Activated CD8-positive, alpha-beta T cell treated with anti-CD3 and anti-CD28 coated beads for 36 hours (primary cell): Measurements from ENCODE around the gene MAP2K6. TPM values are rescaled to one million over a fixed set of nuclear protein-coding genes. Genes with fewer than 3 reads are reported as not detected.

Experiments
- ATAC-seq: fragments of 200-7000 bp; cut with Tn5 transposase; one replicate; pipeline ENCODE4 v1.10.0; 2021; ENCODE audit warnings: mild to moderate bottlenecking, moderate library complexity
- CTCF ChIA-PET: fragments of 350-600 bp; sonication (Branson Sonifier 250); formaldehyde crosslinking; loops from one replicate; lab custom pipeline; 2021; ENCODE audit warnings: antibody characterized with exemption; lab: Charles Lee
- POLR2A ChIA-PET: fragments of 350-600 bp; sonication (Branson Sonifier 250); formaldehyde crosslinking; loops from one replicate; lab custom pipeline; 2021; ENCODE audit warnings: antibody characterized with exemption; lab: Charles Lee
- DNase-seq: peaks from one replicate; pipeline ENCODE4 v3.0.0-alpha.2; 2020
- H3K27ac Mint-ChIP-seq: one replicate; pipeline ENCODE4 v1.8.0; 2021; ENCODE audit warnings: mild to moderate bottlenecking, mixed read lengths
- H3K27me3 Mint-ChIP-seq: one replicate; pipeline ENCODE4 v1.8.0; 2021; ENCODE audit warnings: mixed read lengths
- H3K36me3 Mint-ChIP-seq: one replicate; pipeline ENCODE4 v1.8.0; 2021; ENCODE audit warnings: low read depth, mixed read lengths
- H3K4me1 Mint-ChIP-seq: one replicate; pipeline ENCODE4 v1.8.0; 2021; ENCODE audit warnings: low read depth, mixed read lengths
- H3K4me3 Mint-ChIP-seq: one replicate; pipeline ENCODE4 v1.8.0; 2021; ENCODE audit warnings: mild to moderate bottlenecking, moderate library complexity, mixed read lengths
- H3K9me3 Mint-ChIP-seq: one replicate; pipeline ENCODE4 v1.8.0; 2021; ENCODE audit warnings: mixed read lengths
- CTCF ChIP-seq: fragments of 200-600 bp; IDR thresholded peaks from one replicate; pipeline ENCODE4 v1.8.0; 2022; ENCODE audit warnings: antibody characterized with exemption, mild to moderate bottlenecking
- intact Hi-C: fragments of 100-400 bp; cut with micrococcal nuclease; formaldehyde crosslinking; loops from one replicate; pipeline ENCODE4 v1.10.0; 2022
- total RNA-seq, 2 experiments: library from RNA; stranded (reverse); gene quantifications; one replicate each; pipeline ENCODE4 v1.2.3, GENCODE V29; 2021

MAP2K6 gene
- total RNA-seq, 2 experiments from 2014 or later: 3.2 to 3.3 TPM

GRCh38 chr17:69581061-69581961 is 166.8 kb downstream of the MAP2K6 start:
- Mint-ChIP-seq H3K9me3 (no peaks in the 10 kb centered on the region), H3K27ac (peak overlapping the region; percentile 58), H3K4me1 (peaks cover 10% of the 10 kb centered on the region), H3K27me3 (peaks cover 12% of the 10 kb centered on the region), H3K36me3 (no peaks in the 10 kb centered on the region), H3K4me3 (peak overlapping the region; percentile 67)
- intact Hi-C loops: no loop called here
- ChIA-PET CTCF (interaction anchor here (0.9 to 1.8 kb wide), 2 partner anchors 26 to 28 kb away, joined by 3 to 5 read pairs; no protein-coding TSS in a partner anchor), POLR2A (no interaction called here)
- DNase-seq (peak; percentile 63), ATAC-seq (peak; percentile 88)
- TF ChIP-seq CTCF: no peak

GRCh38 chr17:69588316-69588715 is 173.8 kb downstream of the MAP2K6 start:
- intact Hi-C loops: no loop called here
- ChIA-PET CTCF (interaction anchor here (0.9 kb wide), 1 partner anchor 19 kb away, joined by 4 read pairs; no protein-coding TSS in a partner anchor), POLR2A (no interaction called here)
- no peaks in the 10 kb centered on the region for H3K9me3 Mint-ChIP-seq
- H3K36me3 Mint-ChIP-seq: no peaks in the 10 kb centered on the region
- H3K27me3 Mint-ChIP-seq: peaks cover 1% of the 10 kb centered on the region
- DNase-seq (no peak), ATAC-seq (no peak)
- no peak for TF ChIP-seq CTCF
- H3K27ac Mint-ChIP-seq: no peak overlapping the region
- H3K4me1 Mint-ChIP-seq: no peaks in the 10 kb centered on the region
- H3K4me3 Mint-ChIP-seq: no peak overlapping the region

- CTCF ChIA-PET: no interaction called here
- Mint-ChIP-seq H3K9me3 (no peaks in the 10 kb centered on the region), H3K4me3 (no peak overlapping the region), H3K36me3 (no peaks in the 10 kb centered on the region), H3K27me3 (peaks cover 1% of the 10 kb centered on the region), H3K4me1 (no peaks in the 10 kb centered on the region), H3K27ac (no peak overlapping the region)
- POLR2A ChIA-PET: interaction anchor here (1.1 kb wide), 1 partner anchor 36 kb away, joined by 3 read pairs; no protein-coding TSS in a partner anchor
- no peak for ATAC-seq
- intact Hi-C loops: no loop called here
- no peak for TF ChIP-seq CTCF
- no peak for DNase-seq
Observed at GRCh38 chr17:69588827-69589239, 174.3 kb downstream of the MAP2K6 start.

GRCh38 chr17:69590671-69591070 is 176.2 kb downstream of the MAP2K6 start:
- no peak overlapping the region for H3K4me3 Mint-ChIP-seq
- no peaks in the 10 kb centered on the region for H3K9me3 Mint-ChIP-seq
- H3K27ac Mint-ChIP-seq: no peak overlapping the region
- H3K36me3 Mint-ChIP-seq: no peaks in the 10 kb centered on the region
- ChIA-PET POLR2A (no interaction called here), CTCF (no interaction called here)
- DNase-seq: no peak
- H3K4me1 Mint-ChIP-seq: no peaks in the 10 kb centered on the region
- TF ChIP-seq CTCF: no peak
- H3K27me3 Mint-ChIP-seq: no peaks in the 10 kb centered on the region
- ATAC-seq: no peak
- intact Hi-C loops: no loop called here

- CTCF ChIA-PET: no interaction called here
- H3K9me3 Mint-ChIP-seq: no peaks in the 10 kb centered on the region
- H3K4me1 Mint-ChIP-seq: no peaks in the 10 kb centered on the region
- no peak overlapping the region for H3K27ac Mint-ChIP-seq
- intact Hi-C loops: no loop called here
- H3K4me3 Mint-ChIP-seq: no peak overlapping the region
- POLR2A ChIA-PET: no interaction called here
- DNase-seq (no peak), ATAC-seq (no peak)
- TF ChIP-seq CTCF: no peak
- H3K27me3 Mint-ChIP-seq: no peaks in the 10 kb centered on the region
- no peaks in the 10 kb centered on the region for H3K36me3 Mint-ChIP-seq
Observed at GRCh38 chr17:69592692-69593350, 178.3 kb downstream of the MAP2K6 start.
